Vagina (tissue), 2 donors: Measurements from ENCODE around the gene MLF1. TPM values are rescaled to one million over a fixed set of nuclear protein-coding genes. Genes with fewer than 3 reads are reported as not detected.

ENCODE experiments used
- DNase-seq, 2 donors: peaks; one replicate each; pipeline ENCODE4 v3.0.0-alpha.2; 2017; ENCODE audit errors: extremely low spot score in 2 of 2
- H3K27ac ChIP-seq: fragments of 200-600 bp; sonication (generic); one replicate; pipeline ENCODE4 v1.5.1; 2019
- H3K27me3 ChIP-seq: fragments of 200-600 bp; sonication (generic); one replicate; pipeline ENCODE4 v1.5.1; 2019
- H3K36me3 ChIP-seq, 2 donors: fragments of 200-600 bp; sonication (generic); one replicate each; pipeline ENCODE4 v1.5.1; 2017 to 2019
- H3K4me1 ChIP-seq: fragments of 200-600 bp; sonication (generic); one replicate; pipeline ENCODE4 v1.5.1; 2019
- H3K4me3 ChIP-seq, 2 donors: fragments of 200-600 bp; sonication (generic); 1 replicate in 1 of 2; 2 replicates in 1 of 2; pipeline ENCODE4 v1.5.1; 2016 to 2019
- H3K9me3 ChIP-seq: fragments of 200-600 bp; sonication (generic); one replicate; pipeline ENCODE4 v1.5.1; 2019
- POLR2A ChIP-seq, 2 donors: fragments of 450-650 bp; IDR thresholded peaks; one replicate each; pipeline ENCODE4 v1.6.1; 2017; ENCODE audit warnings: antibody characterized with exemption in 2 of 2, mild to moderate bottlenecking in 2 of 2, moderate library complexity in 2 of 2
- POLR2AphosphoS5 ChIP-seq, 2 donors: sonication (generic); formaldehyde crosslinking; IDR thresholded peaks; one replicate each; pipeline ENCODE4 v1.9.0; 2017; ENCODE audit warnings: antibody characterized with exemption in 2 of 2, mild to moderate bottlenecking in 2 of 2, low read depth in 1 of 2; ENCODE audit not compliant: insufficient read depth in 1 of 2
- intact Hi-C: fragments of 100-400 bp; cut with DNase I; formaldehyde crosslinking; loops from one replicate; pipeline ENCODE4 v1.15.1; 2023
- total RNA-seq: library from RNA; depleted of rRNA; stranded (reverse); fragments of >200 nt; gene quantifications from one replicate; pipeline ENCODE4 v1.2.3, GENCODE V29; 2016
- TF ChIP-seq, protein P1 (sequence below), 3 experiments: fragments of 450-650 bp in 2 of 3; fragments of 200-600 bp in 1 of 3; sonication (generic) in 1 of 3; IDR thresholded peaks; one replicate each; pipeline ENCODE4 v1.5.1; 2017 to 2019; ENCODE audit warnings: antibody characterized with exemption in 3 of 3, mild to moderate bottlenecking in 2 of 3, moderate library complexity in 2 of 3

MLF1 gene
- total RNA-seq, 1 donor from 2014 or later = 9.8 TPM

- Histone ChIP-seq H3K4me3 (no peak overlapping the region), H3K27me3 (no peaks in the 10 kb centered on the region), H3K27ac (no peak overlapping the region), H3K36me3 (no peaks in the 10 kb centered on the region), H3K9me3 (no peaks in the 10 kb centered on the region), H3K4me1 (no peaks in the 10 kb centered on the region)
- intact Hi-C loops = no loop called here
- TF ChIP-seq, protein P1, sequence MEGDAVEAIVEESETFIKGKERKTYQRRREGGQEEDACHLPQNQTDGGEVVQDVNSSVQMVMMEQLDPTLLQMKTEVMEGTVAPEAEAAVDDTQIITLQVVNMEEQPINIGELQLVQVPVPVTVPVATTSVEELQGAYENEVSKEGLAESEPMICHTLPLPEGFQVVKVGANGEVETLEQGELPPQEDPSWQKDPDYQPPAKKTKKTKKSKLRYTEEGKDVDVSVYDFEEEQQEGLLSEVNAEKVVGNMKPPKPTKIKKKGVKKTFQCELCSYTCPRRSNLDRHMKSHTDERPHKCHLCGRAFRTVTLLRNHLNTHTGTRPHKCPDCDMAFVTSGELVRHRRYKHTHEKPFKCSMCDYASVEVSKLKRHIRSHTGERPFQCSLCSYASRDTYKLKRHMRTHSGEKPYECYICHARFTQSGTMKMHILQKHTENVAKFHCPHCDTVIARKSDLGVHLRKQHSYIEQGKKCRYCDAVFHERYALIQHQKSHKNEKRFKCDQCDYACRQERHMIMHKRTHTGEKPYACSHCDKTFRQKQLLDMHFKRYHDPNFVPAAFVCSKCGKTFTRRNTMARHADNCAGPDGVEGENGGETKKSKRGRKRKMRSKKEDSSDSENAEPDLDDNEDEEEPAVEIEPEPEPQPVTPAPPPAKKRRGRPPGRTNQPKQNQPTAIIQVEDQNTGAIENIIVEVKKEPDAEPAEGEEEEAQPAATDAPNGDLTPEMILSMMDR (IDR thresholded peaks at IDR 0.05) = no peak
- no peak for TF ChIP-seq POLR2AphosphoS5 (IDR thresholded peaks at IDR 0.05; ENCODE audit: insufficient read depth in 1 of 2, low read depth in 1 of 2)
- TF ChIP-seq POLR2A (IDR thresholded peaks at IDR 0.05) = no peak
- no peak for DNase-seq
Measured at GRCh38 chr3:158617982-158618875, 47.2 kb downstream of the MLF1 start.

GRCh38 chr3:158625881-158626280 lies 54.9 kb downstream of the MLF1 start:
- Histone ChIP-seq H3K27ac (no peak overlapping the region), H3K9me3 (no peaks in the 10 kb centered on the region), H3K36me3 (no peaks in the 10 kb centered on the region), H3K27me3 (no peaks in the 10 kb centered on the region), H3K4me1 (no peaks in the 10 kb centered on the region), H3K4me3 (no peak overlapping the region)
- intact Hi-C loops = no loop called here
- no peak for DNase-seq
- TF ChIP-seq POLR2A (IDR thresholded peaks at IDR 0.05) (no peak), POLR2AphosphoS5 (IDR thresholded peaks at IDR 0.05; ENCODE audit: insufficient read depth in 1 of 2, low read depth in 1 of 2) (no peak)
- TF ChIP-seq, protein P1 (IDR thresholded peaks at IDR 0.05) = no peak

DNA sequence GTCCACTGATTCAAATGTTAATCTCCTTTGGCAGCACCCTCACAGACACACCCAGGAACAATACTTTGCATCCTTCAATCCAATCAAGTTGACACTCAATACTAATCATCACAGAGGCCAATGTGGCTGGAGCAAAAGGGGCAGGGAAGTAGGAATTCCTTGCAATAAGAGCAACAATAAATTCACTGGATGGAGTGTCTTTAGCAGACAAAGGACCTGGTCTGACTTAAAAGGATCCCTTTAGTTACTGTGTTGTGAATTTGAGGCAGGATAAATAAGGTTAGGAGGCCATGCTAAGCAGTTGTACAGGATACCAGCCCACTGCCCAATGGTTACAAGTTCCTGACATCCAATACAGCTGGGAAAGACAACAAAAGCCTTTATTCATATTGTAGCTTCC lies 61.0 kb downstream of the MLF1 start:
- H3K27ac ChIP-seq = no peak overlapping the region
- intact Hi-C loops = no loop called here
- H3K4me1 ChIP-seq = no peaks in the 10 kb centered on the region
- no peak overlapping the region for H3K4me3 ChIP-seq
- H3K27me3 ChIP-seq = no peaks in the 10 kb centered on the region
- DNase-seq = no peak
- TF ChIP-seq POLR2A (IDR thresholded peaks at IDR 0.05) (no peak), POLR2AphosphoS5 (IDR thresholded peaks at IDR 0.05; ENCODE audit: insufficient read depth in 1 of 2, low read depth in 1 of 2) (no peak)
- TF ChIP-seq, protein P1 (IDR thresholded peaks at IDR 0.05) = no peak
- H3K36me3 ChIP-seq = no peaks in the 10 kb centered on the region
- H3K9me3 ChIP-seq = no peaks in the 10 kb centered on the region

DNA sequence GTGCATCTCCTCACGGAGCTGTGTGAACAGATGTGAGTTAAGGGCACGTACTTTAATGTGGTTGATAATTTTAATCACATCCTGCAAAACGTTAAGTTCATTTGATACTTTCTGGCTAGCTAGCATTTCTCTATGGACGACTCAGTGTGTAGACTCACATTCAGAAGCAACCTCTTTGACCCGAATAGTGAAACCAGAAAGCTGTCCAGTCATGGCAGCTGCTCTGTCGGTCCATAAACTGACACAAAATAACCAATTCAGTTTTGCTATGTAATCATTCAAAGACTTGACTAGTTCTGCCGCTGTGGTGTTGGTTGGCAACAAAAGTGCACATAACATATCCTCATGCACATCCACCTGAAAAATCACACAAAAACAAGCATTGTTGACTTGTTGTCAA lies 69.7 kb downstream of the MLF1 start:
- no peak for DNase-seq
- H3K27ac ChIP-seq = no peak overlapping the region
- H3K4me3 ChIP-seq = no peak overlapping the region
- H3K9me3 ChIP-seq = no peaks in the 10 kb centered on the region
- no peak for TF ChIP-seq POLR2A (IDR thresholded peaks at IDR 0.05)
- TF ChIP-seq, protein P1 (IDR thresholded peaks at IDR 0.05) = no peak
- no peak for TF ChIP-seq POLR2AphosphoS5 (IDR thresholded peaks at IDR 0.05; ENCODE audit: insufficient read depth in 1 of 2, low read depth in 1 of 2)
- intact Hi-C loops = no loop called here
- no peaks in the 10 kb centered on the region for H3K36me3 ChIP-seq
- H3K4me1 ChIP-seq = peaks cover 8% of the 10 kb centered on the region
- H3K27me3 ChIP-seq = no peaks in the 10 kb centered on the region

DNA sequence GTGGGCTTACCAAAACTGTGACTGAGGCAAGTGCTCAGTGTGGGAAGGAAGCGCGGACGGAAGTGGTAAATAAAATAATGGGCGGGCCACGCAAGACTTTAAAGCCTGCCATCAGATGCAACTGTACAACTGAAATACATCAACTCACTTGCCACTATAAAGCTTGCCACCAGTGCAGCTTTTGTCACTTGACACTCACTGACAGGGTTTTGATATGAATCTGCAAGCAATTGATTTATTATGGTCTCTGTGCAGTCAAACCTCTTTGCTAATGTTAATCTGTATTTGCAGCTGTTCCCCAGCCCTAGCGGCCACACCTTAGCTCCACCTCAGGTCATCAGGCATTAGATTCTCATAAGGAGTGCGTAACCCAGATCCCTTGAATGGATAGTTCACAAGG lies 71.0 kb downstream of the MLF1 start:
- Histone ChIP-seq H3K27ac (no peak overlapping the region), H3K27me3 (no peaks in the 10 kb centered on the region), H3K36me3 (no peaks in the 10 kb centered on the region), H3K4me1 (peaks cover 22% of the 10 kb centered on the region), H3K4me3 (no peak overlapping the region), H3K9me3 (no peaks in the 10 kb centered on the region)
- TF ChIP-seq, protein P1 (IDR thresholded peaks at IDR 0.05) = no peak
- TF ChIP-seq POLR2A (IDR thresholded peaks at IDR 0.05) = no peak
- TF ChIP-seq POLR2AphosphoS5 (IDR thresholded peaks at IDR 0.05; ENCODE audit: insufficient read depth in 1 of 2, low read depth in 1 of 2) = no peak
- intact Hi-C loops = no loop called here
- DNase-seq = no peak
